ENCODE results near the gene PRKRIP1.
"Not testable (repeated sequence)": the region's sequence is repeated elsewhere in the genome, so short reads cannot be mapped to it uniquely, and the experiment has no call there.

Gene PRKRIP1

GRCh38 chr7:102449136-102449535, 53.0 kb downstream of the PRKRIP1 start:
- no peak overlapping the region for H3K4me3 ChIP-seq (ENCODE audit: low read depth, low read length)
- TF ChIP-seq, protein P1, sequence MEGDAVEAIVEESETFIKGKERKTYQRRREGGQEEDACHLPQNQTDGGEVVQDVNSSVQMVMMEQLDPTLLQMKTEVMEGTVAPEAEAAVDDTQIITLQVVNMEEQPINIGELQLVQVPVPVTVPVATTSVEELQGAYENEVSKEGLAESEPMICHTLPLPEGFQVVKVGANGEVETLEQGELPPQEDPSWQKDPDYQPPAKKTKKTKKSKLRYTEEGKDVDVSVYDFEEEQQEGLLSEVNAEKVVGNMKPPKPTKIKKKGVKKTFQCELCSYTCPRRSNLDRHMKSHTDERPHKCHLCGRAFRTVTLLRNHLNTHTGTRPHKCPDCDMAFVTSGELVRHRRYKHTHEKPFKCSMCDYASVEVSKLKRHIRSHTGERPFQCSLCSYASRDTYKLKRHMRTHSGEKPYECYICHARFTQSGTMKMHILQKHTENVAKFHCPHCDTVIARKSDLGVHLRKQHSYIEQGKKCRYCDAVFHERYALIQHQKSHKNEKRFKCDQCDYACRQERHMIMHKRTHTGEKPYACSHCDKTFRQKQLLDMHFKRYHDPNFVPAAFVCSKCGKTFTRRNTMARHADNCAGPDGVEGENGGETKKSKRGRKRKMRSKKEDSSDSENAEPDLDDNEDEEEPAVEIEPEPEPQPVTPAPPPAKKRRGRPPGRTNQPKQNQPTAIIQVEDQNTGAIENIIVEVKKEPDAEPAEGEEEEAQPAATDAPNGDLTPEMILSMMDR (IDR thresholded peaks at IDR 0.05; ENCODE audit: low read depth, low read length) = no peak

GRCh38 chr7:102450242-102450641, 54.1 kb downstream of the PRKRIP1 start:
- TF ChIP-seq, protein P1 (IDR thresholded peaks at IDR 0.05; ENCODE audit: low read depth, low read length) = no peak
- no peak overlapping the region for H3K4me3 ChIP-seq (ENCODE audit: low read depth, low read length)

DNA sequence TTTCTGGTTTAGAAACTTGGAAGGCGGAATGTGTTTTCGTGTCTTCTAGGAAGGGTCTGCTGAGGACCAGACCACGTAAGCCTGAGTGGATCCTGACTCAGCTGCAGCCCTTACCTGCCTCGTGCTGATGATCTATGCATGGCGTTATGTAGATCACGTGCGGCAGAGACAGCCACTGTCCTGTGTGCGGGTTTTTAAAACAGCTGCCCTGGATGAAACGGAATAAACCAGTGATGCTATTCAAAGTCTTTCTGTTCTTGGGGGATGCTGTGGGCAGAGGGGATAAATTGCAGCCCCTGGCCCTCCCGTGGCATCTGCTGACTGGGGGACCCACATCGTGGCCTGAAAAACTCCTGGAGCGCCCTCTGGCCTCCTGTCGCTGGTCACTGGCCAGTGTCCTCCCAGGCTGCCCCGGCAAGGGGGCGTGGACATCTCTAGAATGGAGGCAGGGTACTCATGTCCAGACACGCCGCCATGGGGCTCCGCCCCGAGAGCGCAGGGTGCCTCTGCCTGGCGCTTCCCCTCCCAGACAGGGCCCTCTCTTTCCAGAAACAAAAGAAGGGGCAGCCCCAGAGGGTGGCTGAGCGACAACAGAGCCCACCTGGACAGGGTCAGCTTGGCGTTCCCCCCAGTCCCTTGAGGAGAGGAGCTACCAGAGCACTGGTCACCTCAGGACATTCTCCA, 55.4 kb downstream of the PRKRIP1 start:
- TF ChIP-seq, protein P1 (IDR thresholded peaks at IDR 0.05; ENCODE audit: low read depth, low read length) = no peak
- H3K4me3 ChIP-seq (ENCODE audit: low read depth, low read length) = no peak overlapping the region

GRCh38 chr7:102452451-102452850, 56.3 kb downstream of the PRKRIP1 start:
- TF ChIP-seq, protein P1 (IDR thresholded peaks at IDR 0.05; ENCODE audit: low read depth, low read length) = no peak
- no peak overlapping the region for H3K4me3 ChIP-seq (ENCODE audit: low read depth, low read length)

- H3K4me3 ChIP-seq (ENCODE audit: low read depth, low read length) = no peak overlapping the region
- TF ChIP-seq, protein P1 (IDR thresholded peaks at IDR 0.05; ENCODE audit: low read depth, low read length) = no peak
Observed at GRCh38 chr7:102453319-102453718, 57.2 kb downstream of the PRKRIP1 start.

DNA sequence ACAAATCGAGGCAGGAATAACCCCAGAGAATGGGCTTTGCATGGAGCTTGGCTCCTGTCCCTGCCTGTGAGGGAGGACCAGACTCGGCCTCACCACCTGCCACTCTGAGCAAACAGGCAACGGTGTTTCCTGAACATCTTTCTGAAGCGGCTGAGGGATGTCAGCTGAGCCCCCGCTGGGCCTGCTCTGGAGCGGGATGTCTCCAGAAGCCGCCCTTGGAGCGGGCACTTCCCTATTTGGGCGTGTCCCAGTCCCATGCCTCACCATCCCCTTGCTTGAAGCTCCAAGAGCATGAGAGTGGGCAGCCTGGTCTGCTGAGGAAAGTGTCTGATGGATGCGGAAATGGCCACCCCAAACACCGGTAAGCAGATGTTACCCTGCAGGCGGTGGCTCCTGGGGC, 58.3 kb downstream of the PRKRIP1 start:
- TF ChIP-seq, protein P1 (IDR thresholded peaks at IDR 0.05; ENCODE audit: low read depth, low read length) = no peak
- H3K4me3 ChIP-seq (ENCODE audit: low read depth, low read length) = no peak overlapping the region

DNA sequence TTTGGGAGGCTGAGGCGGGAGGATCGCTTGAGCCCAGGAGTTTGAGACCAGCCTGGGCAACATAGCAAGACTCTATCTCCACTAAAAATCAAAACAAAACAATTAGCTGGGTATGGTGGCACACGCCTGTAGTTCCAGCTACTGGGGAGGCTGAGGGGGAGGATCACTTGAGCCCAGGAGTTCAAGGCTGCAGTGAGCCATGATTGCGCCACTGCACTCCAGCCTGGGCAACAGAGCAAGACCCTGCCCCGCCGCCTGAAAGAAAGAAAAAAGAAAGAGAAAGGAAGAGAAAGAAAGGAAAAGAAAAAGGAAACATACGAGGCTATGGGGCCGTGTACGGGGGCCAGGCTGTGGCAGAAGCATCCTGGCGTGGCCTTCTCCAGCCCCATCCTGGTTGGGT, 58.8 kb downstream of the PRKRIP1 start:
- H3K4me3 ChIP-seq (ENCODE audit: low read depth, low read length) = not testable (repeated sequence)

- no peak overlapping the region for H3K4me3 ChIP-seq (ENCODE audit: low read depth, low read length)
- TF ChIP-seq, protein P1 (IDR thresholded peaks at IDR 0.05; ENCODE audit: low read depth, low read length) = no peak
Observed at GRCh38 chr7:102455596-102455995, 59.4 kb downstream of the PRKRIP1 start.

Data from WI38 (cell line).